Hepatocyte (in vitro differentiated cells): ENCODE data around the gene ADORA3. TPM values are rescaled to one million over a fixed set of nuclear protein-coding genes. Genes with fewer than 3 reads are reported as not detected.

Source experiments
- DNase-seq: peaks from one replicate; pipeline ENCODE4 v3.0.0-alpha.2; 2016; ENCODE audit warnings: low spot score
- H2AFZ ChIP-seq: fragments of 200-600 bp; sonication (generic); 2 replicates; pipeline ENCODE4 v1.6.0; 2016; ENCODE audit warnings: antibody characterized with exemption, mild to moderate bottlenecking
- H3K27ac ChIP-seq: fragments of 200-600 bp; sonication (generic); 2 replicates; pipeline ENCODE4 v1.5.1; 2016; ENCODE audit warnings: mild to moderate bottlenecking
- H3K27me3 ChIP-seq: fragments of 200-600 bp; sonication (generic); 2 replicates; pipeline ENCODE4 v1.6.1; 2016
- H3K36me3 ChIP-seq: fragments of 200-600 bp; sonication (generic); replicated peaks from 2 replicates; pipeline ENCODE4 v1.5.1; 2016; ENCODE audit warnings: low read depth; ENCODE audit not compliant: insufficient read depth
- H3K4me1 ChIP-seq: fragments of 200-600 bp; sonication (generic); 2 replicates; pipeline ENCODE4 v1.5.1; 2016; ENCODE audit warnings: mild to moderate bottlenecking, moderate library complexity; ENCODE audit not compliant: insufficient read depth
- H3K4me2 ChIP-seq: fragments of 200-600 bp; sonication (generic); 2 replicates; pipeline ENCODE4 v1.6.0; 2016
- H3K4me3 ChIP-seq: fragments of 200-600 bp; sonication (generic); 2 replicates; pipeline ENCODE4 v1.5.1; 2016; ENCODE audit warnings: mild to moderate bottlenecking
- H3K79me2 ChIP-seq: fragments of 200-600 bp; sonication (generic); 2 replicates; pipeline ENCODE4 v1.6.0; 2017; ENCODE audit warnings: mild to moderate bottlenecking
- H3K9me2 ChIP-seq: fragments of 200-600 bp; sonication (generic); replicated peaks from 2 replicates; pipeline ENCODE4 v1.6.0; 2017; ENCODE audit warnings: mild to moderate bottlenecking; ENCODE audit not compliant: insufficient read depth
- H3K9me3 ChIP-seq: fragments of 200-600 bp; sonication (generic); 2 replicates; pipeline ENCODE4 v1.5.1; 2016; ENCODE audit warnings: low read depth, mild to moderate bottlenecking
- H4K20me1 ChIP-seq: fragments of 200-600 bp; sonication (generic); 2 replicates; pipeline ENCODE4 v1.6.0; 2016; ENCODE audit warnings: mild to moderate bottlenecking; ENCODE audit not compliant: insufficient read depth, poor library complexity, severe bottlenecking
- EZH2 ChIP-seq: fragments of 200-600 bp; sonication (generic); IDR thresholded peaks from 2 replicates; pipeline ENCODE4 v1.6.1; 2016; ENCODE audit warnings: antibody characterized with exemption, mild to moderate bottlenecking, borderline replicate concordance
- EZH2phosphoT487 ChIP-seq: fragments of 200-600 bp; sonication (generic); IDR thresholded peaks from one replicate; pipeline ENCODE4 v1.6.1; 2018; ENCODE audit warnings: antibody characterized with exemption, mild to moderate bottlenecking, low read depth, moderate library complexity; ENCODE audit not compliant: unreplicated experiment, severe bottlenecking
- WGBS: methylation state at CpG from one replicate; pipeline ENCODE4 v1.1.6; 2016; ENCODE audit warnings: low lambda C conversion rate; ENCODE audit errors: missing lambda C conversion rate; 5-methylcytosine and 5-hydroxymethylcytosine counted together
- polyA plus RNA-seq: library from polyadenylated mRNA; unstranded; fragments of >200 nt; fragmentation: Nextera tagmentation; extraction: Ambion mirVana; gene quantifications from 2 replicates; pipeline ENCODE4 v1.2.1, GENCODE V29; 2016
- total RNA-seq: library from RNA; depleted of rRNA; stranded (reverse); fragments of >200 nt; gene quantifications from 2 replicates; pipeline ENCODE4 v1.2.3, GENCODE V29; 2014
- TF ChIP-seq, protein P1 (sequence below): fragments of 200-600 bp; sonication (generic); IDR thresholded peaks from 2 replicates; pipeline ENCODE4 v1.5.1; 2016; ENCODE audit warnings: antibody characterized with exemption, mild to moderate bottlenecking; ENCODE audit not compliant: poor library complexity

The ADORA3 gene
- total and polyA plus RNA-seq, 2 experiments from 2014 or later = 0.33 to 0.41 TPM

DNA sequence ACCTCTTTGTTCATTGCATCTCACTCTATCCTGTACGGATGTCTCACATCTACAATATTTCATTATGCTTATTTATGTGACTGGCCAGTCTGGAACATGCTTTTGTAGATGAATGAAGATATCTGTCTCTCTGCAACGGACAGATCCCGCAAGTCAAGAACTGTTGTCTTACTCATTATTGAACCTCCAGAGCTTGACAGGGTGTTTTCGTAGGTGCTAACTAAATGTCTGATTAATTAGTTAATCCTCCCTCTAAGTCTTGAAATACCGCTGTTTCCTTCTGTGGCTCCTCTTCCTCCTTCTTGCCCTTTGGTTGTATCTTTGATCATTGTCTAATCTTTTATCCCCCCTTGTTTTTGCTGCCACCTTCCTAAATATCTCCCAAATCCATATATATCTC lies 32.8 kb downstream of the ADORA3 start:
- no peak for DNase-seq
- H3K27ac ChIP-seq = no peak overlapping the region
- no peaks in the 10 kb centered on the region for H3K9me2 ChIP-seq
- no peaks in the 10 kb centered on the region for H4K20me1 ChIP-seq
- no peaks in the 10 kb centered on the region for H3K79me2 ChIP-seq
- 94% methylated on average over 5 of the region's 5 CpGs for WGBS
- H3K9me3 ChIP-seq = no peaks in the 10 kb centered on the region
- no peaks in the 10 kb centered on the region for H3K27me3 ChIP-seq
- no peak overlapping the region for H2AFZ ChIP-seq
- H3K36me3 ChIP-seq = no peaks in the 10 kb centered on the region
- H3K4me1 ChIP-seq = no peaks in the 10 kb centered on the region
- no peak overlapping the region for H3K4me2 ChIP-seq
- H3K4me3 ChIP-seq = no peak overlapping the region
- no peak for TF ChIP-seq EZH2
- TF ChIP-seq, protein P1, sequence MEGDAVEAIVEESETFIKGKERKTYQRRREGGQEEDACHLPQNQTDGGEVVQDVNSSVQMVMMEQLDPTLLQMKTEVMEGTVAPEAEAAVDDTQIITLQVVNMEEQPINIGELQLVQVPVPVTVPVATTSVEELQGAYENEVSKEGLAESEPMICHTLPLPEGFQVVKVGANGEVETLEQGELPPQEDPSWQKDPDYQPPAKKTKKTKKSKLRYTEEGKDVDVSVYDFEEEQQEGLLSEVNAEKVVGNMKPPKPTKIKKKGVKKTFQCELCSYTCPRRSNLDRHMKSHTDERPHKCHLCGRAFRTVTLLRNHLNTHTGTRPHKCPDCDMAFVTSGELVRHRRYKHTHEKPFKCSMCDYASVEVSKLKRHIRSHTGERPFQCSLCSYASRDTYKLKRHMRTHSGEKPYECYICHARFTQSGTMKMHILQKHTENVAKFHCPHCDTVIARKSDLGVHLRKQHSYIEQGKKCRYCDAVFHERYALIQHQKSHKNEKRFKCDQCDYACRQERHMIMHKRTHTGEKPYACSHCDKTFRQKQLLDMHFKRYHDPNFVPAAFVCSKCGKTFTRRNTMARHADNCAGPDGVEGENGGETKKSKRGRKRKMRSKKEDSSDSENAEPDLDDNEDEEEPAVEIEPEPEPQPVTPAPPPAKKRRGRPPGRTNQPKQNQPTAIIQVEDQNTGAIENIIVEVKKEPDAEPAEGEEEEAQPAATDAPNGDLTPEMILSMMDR = no peak
- TF ChIP-seq EZH2phosphoT487 = no peak

DNA sequence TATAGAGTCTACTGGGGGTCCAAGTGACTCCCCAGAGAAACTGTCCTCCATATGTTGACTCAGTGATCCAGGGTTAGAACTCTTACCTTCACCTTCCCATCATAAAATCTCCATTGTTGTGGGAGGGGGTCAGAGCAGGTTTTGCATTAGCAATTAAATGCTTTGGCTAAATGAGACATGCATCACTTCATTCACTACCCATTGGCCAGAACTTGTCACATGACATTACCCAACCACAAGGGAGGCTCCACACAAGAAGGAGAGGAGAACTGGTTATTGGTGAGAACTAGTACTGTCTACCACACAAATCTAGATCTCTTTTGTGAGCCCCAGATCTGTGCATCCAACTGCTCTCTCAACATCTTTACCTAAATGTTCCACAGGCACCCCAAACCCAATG lies 33.9 kb downstream of the ADORA3 start:
- H4K20me1 ChIP-seq = no peaks in the 10 kb centered on the region
- H3K79me2 ChIP-seq = no peaks in the 10 kb centered on the region
- no peak for DNase-seq
- no peak overlapping the region for H3K27ac ChIP-seq
- no peaks in the 10 kb centered on the region for H3K36me3 ChIP-seq
- TF ChIP-seq, protein P1 = no peak
- TF ChIP-seq EZH2phosphoT487 (no peak), EZH2 (no peak)
- H3K4me2 ChIP-seq = no peak overlapping the region
- no peaks in the 10 kb centered on the region for H3K4me1 ChIP-seq
- H3K4me3 ChIP-seq = no peak overlapping the region
- no peaks in the 10 kb centered on the region for H3K9me3 ChIP-seq
- no peaks in the 10 kb centered on the region for H3K9me2 ChIP-seq
- no peak overlapping the region for H2AFZ ChIP-seq
- no peaks in the 10 kb centered on the region for H3K27me3 ChIP-seq

DNA sequence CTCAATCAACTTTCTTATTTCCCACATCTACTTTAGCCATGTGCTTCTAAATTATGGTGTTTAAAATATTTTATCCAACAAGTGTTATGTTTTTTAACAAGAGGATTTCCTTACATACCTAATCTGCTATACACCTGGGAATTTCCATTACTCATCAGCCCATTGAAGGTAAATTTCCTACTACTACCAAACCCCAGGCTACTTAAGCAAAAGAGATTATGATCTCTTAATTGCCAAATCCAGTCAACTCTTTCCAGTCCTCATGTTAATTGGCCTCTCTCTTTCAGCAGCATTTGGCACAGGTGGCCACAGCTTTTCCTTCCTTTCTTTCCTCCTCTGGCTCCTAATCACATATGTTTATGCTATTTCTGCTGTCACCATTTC lies 34.7 kb downstream of the ADORA3 start:
- H3K9me3 ChIP-seq = no peaks in the 10 kb centered on the region
- H4K20me1 ChIP-seq = no peaks in the 10 kb centered on the region
- TF ChIP-seq, protein P1 = no peak
- TF ChIP-seq EZH2phosphoT487 = no peak
- TF ChIP-seq EZH2 = no peak
- no peaks in the 10 kb centered on the region for H3K9me2 ChIP-seq
- H3K4me2 ChIP-seq = no peak overlapping the region
- H3K4me1 ChIP-seq = peaks cover under 1% of the 10 kb centered on the region
- no peak overlapping the region for H3K4me3 ChIP-seq
- no peak overlapping the region for H3K27ac ChIP-seq
- no peak overlapping the region for H2AFZ ChIP-seq
- no peak for DNase-seq
- H3K79me2 ChIP-seq = no peaks in the 10 kb centered on the region
- H3K27me3 ChIP-seq = no peaks in the 10 kb centered on the region
- H3K36me3 ChIP-seq = no peaks in the 10 kb centered on the region
